ENCODE measurements around the gene CCDC81. TPM values are rescaled to one million over a fixed set of nuclear protein-coding genes. Genes with fewer than 3 reads are reported as not detected.
"Not testable (repeated sequence)": the region's sequence is repeated elsewhere in the genome, so short reads cannot be mapped to it uniquely, and the experiment has no call there.

The CCDC81 gene
- polyA plus RNA-seq, 4 donors, result 1.0 to 2.1 (median 1.2) TPM

DNA sequence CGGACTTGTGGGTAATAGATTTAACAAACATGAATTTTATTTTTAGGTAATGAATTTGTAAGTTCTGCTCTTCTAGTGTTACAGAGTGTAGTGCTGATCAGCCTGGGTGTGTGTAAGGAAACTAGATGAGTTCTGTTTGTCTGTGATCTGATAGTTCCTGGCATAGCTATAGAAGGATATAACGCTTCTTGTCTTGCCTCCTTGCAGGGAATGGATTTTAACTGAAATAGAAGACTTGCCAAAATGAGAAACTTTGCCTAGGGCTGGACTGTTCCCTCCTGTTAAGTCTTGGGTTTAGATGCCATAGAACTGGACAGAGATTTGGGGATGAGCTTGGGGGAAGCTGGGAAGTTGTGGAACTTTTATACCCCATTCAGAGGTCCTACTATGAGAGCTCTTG, 11.6 kb downstream of the CCDC81 start:
- no peak for DNase-seq (ENCODE audit: low read depth in 4 of 4, low spot score in 3 of 4)

DNA sequence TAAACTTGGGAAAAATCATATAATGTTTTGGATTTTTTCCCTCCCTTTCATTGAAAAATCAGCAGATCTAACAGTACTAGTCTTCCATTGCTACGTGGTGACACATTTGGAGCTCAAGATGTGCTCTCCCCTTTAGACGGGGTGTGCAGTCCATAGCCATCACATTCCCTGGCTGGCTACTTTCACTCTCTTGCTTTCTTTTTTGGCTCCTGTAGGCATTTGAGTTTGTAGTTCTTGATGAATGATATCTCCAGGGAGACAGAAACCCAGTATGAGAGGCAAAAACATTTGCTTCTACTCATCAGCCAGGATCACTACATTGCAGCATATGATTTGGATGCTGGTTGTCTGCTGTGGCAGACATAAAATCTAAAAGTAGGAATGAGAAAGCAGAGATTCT, 12.1 kb downstream of the CCDC81 start:
- DNase-seq (ENCODE audit: low read depth in 4 of 4, low spot score in 3 of 4), result no peak

DNA sequence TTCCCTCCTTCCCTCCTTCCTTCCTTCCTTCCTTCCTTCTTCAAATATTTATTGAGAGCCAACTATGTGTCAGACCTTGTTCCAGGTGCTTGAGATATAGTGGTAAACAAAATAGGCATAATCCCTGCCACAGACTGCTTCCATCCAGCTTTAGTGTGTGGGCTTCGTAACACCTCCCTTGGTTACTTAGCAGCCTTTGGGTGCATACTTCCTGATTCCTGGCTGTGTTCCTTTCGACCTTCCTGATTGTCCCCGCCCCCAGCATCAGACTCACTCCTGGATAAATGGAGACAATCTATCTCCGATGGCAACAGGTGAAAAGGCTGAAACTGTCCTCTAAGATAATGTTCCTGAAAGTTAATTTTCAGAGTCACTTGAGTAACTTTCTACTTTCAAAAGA, 13.5 kb downstream of the CCDC81 start:
- no peak for DNase-seq (ENCODE audit: low read depth in 4 of 4, low spot score in 3 of 4)

DNA sequence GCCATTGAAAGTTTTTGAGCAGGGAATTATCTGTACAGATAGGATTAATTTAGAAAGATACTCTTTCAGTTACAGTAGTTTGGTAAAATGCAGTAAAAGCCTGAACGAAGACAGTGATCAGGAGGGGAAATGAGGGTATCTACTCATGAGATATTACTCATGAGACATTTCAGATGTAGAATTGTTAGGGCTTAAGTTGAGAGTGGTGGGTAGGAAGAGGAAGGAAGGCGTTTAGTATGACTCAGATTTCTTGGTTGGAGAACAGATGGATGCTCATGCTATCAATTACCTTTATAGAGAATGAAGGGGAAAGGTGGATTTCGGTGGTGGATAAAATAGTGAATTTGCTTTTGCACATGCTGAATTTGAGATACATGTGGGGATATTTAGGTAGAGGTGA, 15.8 kb downstream of the CCDC81 start:
- no peak for DNase-seq (ENCODE audit: low read depth in 4 of 4, low spot score in 3 of 4)

DNA sequence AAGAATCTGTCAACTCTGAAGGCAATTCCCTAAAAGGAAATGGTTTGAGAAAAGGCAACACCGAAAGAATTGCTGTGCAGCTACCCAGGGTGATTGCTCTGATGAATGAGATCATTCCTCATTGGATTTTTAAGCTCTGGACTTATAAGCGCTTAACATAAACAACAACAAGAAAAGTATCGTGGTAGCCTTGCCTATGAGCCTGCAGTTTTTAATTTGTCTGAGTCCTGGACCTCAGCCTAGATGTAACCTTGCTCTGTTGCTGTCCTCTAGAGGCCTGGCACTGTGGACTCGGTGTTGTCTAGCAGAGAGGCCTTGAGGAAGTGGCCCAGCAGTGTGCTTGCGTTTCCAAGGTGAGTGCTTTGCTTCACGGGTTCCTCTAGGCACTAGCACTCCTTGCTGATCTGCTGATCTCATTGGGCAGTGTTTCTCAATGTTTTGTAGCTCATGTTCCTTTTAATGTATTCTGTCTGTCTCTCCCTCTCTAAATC, 20.4 kb downstream of the CCDC81 start:
- peak in 1 of 4 donors; percentile 12 for DNase-seq (ENCODE audit: low read depth in 4 of 4, low spot score in 3 of 4)

DNA sequence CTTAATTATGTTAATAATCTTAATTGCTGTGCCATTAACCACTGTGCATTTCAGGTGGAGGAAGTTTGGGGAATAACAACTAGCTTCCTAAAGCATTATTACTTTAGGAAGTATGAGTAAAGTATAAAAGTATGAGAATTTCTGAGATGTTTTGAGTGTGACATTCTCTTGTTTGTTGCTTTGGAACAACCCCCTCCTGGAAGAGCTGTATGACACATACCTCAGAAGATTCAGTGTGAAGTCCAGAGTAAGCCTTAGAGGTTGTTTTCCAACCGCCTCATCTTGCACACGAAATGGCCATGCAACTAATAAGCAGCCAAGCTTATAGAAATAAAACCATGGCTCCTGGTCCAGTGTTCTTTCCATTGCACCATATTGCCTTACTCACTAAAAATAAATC, 21.7 kb downstream of the CCDC81 start:
- no peak for DNase-seq (ENCODE audit: low read depth in 4 of 4, low spot score in 3 of 4)

DNA sequence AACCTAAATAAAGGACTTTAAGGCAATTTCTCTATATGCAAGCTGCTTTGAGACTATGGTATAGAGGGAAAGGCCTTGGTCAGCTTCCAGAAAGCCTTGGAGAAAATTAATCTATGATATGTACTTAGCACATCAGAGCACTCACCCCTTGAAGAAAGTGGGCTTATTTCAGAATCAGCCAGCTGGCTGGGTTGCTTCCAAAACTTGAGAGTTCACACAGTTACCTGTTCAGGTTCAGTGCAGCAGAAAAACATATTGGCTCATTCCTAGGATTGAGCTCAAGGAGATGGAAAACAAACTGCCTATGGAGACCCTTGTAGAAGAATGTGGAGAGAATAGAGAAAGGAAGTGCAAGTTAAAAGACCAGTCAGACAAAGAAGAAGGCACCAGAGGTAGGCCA, 22.7 kb downstream of the CCDC81 start:
- DNase-seq (ENCODE audit: low read depth in 4 of 4, low spot score in 3 of 4), result no peak

DNA sequence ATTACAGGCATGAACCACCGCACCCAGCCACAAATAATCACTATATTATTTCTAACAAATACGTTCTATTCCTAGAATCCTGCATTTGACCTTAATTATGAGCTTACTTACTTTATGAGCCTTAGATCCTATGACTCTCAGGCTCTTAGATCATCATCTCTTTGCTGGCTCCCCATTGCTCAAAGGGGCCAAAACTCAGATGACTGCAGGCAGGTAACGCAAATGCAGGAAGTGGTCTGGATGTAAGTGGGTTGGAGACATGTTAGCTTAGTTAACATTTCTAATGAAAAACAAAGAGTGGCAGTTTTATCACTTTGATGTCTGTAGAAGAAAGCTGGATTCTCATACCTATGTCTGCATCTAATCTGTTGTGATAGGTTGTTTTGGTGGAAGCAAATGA, 23.4 kb downstream of the CCDC81 start:
- no peak for DNase-seq (ENCODE audit: low read depth in 4 of 4, low spot score in 3 of 4)

DNA sequence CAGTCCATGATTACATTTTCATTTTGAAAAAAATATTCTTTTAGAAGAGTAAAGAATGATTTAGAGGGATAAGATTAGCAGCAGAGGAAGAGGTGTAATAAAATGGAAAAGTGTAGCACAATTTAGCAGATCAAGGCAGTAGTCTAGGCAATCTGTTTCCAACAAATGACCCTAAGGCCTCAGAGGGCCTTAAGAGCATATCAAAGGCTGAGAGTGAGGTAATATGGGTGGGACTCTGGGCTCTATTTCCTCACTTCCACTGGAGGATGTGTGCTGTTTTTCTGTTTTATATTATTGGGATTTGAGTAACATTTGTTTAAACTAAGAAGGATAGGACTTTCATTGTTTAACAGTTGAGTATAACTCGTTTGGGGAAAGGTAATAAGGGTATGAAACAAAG, 28.8 kb downstream of the CCDC81 start:
- no peak for DNase-seq (ENCODE audit: low read depth in 4 of 4, low spot score in 3 of 4)

DNA sequence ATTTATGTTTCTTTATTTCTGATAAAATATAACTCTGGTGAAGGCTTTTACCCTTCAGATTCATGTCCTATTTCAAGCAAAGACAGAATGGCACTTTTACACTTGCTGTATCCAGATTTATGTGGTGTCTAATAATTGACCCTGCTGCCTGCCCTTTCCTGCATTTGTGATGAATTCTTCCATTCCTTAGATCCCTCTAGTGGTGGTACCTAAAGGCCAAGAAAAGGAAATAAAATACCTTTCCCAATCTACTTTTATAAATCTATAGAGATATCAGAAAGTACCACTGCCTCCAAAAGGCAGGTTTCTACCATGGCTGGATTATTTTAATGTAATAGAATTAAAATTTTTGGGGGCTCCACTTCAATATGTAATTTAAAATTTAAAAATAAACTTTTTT, 34.2 kb downstream of the CCDC81 start:
- DNase-seq (ENCODE audit: low read depth in 4 of 4, low spot score in 3 of 4), result no peak

DNA sequence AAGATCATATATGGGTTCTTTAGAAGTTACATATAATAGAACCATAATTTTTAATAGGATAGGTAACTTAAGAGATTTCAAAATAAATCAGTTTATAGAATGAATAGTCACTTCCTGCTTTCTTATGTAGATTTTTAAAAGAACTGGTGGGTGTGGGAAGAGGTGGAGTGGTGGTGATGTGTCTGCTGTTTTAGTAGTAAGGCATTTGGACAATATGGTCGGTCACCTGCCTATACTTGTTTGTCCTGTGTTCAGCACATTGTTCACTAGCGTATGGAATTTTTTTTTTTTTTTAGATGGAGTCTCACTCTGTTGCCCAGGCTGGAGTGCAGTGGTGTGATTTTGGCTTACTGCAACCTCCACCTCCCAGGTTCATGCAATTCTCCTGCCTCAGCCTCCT, 39.3 kb downstream of the CCDC81 start:
- DNase-seq (ENCODE audit: low read depth in 4 of 4, low spot score in 3 of 4), result no peak

DNA sequence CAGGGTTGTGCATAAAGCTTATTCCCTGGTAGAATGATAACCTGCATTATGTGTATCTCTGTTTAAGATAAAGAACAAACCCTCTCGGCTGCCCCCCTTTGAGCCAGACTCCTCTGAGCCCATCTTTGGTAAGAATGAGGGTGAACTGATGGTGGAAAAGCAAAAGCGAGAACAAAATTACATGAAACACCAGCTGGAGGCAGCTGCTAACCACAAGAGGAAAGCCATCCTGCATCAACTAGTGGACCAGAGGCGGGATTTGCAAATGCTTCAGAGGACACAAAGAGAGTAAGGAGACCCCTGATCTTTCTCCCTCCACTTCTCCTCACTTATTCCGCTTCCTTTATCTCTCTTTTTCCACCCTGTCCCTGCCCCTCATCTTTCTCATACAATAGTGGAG, 40.3 kb downstream of the CCDC81 start:
- peak in 2 of 4 donors; percentile 16 to 28 for DNase-seq (ENCODE audit: low read depth in 4 of 4, low spot score in 3 of 4)

DNA sequence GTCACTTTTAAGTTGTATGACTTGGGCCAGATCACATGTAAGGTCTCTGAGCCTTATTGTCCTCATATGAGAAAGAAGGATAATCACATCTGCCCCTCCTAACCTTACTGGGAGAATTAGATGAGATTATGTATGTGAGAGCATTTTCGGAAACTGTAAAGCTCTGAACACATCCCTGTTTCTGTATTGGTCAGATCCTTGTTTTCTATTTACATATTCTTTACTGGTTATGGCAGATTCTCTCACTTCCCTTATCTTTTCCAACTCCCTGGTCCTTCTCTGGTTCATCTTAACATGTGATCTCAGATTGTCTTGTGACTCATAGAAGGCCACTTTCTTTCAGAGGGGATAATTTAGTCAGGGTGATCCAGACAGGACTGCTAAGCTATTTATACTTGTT, 41.8 kb downstream of the CCDC81 start:
- no peak for DNase-seq (ENCODE audit: low read depth in 4 of 4, low spot score in 3 of 4)

DNA sequence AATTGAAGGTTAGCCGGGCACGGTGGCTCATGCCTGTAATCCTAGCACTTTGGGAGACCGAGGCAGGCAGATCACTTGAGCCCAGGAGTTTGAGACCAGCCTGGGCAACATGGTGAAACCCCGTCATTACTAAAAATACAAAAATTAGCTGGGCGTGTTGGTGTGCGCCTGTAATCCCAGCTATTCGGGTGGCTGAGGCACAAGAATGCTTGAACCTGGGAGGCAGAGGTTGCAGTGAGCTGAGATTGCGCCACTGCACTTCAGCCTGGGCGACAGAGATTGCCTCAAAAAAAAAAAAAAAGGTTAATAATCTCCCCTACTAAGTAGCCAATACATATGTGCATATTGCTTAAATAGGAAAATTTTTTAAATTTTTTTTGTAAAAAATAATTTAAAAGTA, 42.3 kb downstream of the CCDC81 start:
- DNase-seq (ENCODE audit: low read depth in 4 of 4, low spot score in 3 of 4), result not testable (repeated sequence)

DNA sequence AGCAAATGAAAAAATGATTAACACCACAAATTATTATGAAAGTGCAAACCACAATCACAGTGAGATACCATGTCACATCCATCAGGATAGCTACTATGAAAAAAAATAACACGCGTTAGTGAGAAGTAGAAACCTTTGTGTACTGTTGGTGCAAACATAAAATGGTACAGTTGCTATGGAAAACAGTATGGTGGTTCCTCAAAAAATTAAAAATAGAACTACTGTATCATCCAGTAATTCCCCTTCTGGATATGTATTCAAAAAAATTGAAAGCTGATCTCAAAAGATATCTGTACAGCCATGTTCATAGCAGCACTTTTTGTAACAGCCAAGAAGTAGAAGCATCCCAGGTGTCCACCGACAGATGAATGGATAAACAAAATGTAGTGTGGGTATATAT, 43.4 kb downstream of the CCDC81 start:
- DNase-seq (ENCODE audit: low read depth in 4 of 4, low spot score in 3 of 4), result no peak

DNA sequence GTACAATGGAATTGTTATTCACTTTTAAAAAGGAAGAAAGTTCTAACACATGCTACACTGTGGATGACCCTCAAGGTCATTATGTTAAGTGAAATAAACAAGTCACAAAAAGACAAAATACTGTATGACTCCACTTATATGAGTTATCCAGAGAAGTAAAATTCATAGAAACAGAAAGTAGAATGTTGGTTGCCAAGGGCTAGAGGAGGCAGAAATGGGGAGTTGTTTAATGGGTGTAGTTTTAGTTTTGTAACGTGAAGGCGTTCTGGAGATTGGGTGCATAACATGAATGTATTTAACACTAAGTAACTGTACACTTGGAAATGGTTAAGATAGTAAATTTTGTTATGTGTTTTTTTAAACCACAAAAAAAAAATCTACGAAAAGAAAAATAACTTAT, 43.8 kb downstream of the CCDC81 start:
- DNase-seq (ENCODE audit: low read depth in 4 of 4, low spot score in 3 of 4), result no peak

DNA sequence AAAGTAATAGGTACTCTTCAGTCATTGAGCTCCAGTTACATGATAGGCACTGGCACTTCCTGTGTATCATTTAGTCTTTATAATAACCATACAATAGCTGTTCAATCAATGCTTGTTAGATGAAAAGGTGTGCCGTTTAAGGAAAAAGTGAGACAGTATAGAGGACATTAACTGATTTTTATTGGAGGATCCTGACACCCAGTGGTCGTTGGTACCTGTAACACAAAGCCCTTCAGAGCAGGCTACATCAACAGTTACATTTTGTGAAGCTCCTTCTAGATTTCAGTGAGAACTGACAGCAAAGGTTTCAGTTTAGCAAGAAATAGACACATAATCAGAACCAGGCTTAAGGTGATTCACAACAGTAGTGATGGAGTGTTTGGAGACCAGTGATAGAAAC, 44.2 kb downstream of the CCDC81 start:
- no peak for DNase-seq (ENCODE audit: low read depth in 4 of 4, low spot score in 3 of 4)

DNA sequence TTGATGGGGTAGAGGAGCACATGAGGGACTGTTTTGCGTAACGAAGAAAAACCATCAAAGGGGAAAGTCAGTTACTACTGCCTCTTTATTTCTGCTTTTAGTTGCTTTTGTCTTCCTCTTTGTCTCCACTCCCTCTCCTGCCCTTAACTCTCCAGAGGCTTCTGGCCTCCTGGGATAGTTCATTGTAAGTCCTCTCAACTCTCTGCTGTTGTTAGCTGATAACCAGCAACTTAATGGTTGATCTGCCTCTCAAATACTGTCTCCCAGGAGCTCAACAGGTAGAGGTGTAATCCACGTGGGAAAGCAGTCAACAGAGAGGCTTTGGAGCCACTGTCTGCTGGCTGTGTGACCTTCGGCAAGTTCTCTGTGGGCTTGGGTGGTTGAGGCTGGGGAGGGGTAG, 47.3 kb downstream of the CCDC81 start:
- no peak for DNase-seq (ENCODE audit: low read depth in 4 of 4, low spot score in 3 of 4)

DNA sequence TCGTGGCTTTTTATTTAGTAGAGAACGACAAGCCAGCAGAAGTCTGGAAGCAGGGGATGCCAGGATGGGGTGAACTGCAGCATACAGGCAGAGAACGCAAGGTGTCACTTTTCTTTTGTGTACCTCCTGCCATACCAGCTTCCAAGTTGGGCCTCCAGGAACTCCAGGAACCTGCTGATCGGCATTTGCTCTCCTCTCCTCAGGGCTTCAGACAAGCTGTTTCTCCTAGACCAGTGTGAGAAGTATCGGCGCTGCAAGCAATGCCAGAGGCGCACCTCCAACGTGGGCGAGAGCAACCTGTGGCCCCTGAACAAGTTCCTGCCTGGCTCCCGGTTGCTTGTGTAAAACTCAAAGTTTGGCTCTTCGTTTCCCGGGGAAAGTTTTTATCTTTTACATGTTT, 47.7 kb downstream of the CCDC81 start:
- DNase-seq (ENCODE audit: low read depth in 4 of 4, low spot score in 3 of 4), result no peak

DNA sequence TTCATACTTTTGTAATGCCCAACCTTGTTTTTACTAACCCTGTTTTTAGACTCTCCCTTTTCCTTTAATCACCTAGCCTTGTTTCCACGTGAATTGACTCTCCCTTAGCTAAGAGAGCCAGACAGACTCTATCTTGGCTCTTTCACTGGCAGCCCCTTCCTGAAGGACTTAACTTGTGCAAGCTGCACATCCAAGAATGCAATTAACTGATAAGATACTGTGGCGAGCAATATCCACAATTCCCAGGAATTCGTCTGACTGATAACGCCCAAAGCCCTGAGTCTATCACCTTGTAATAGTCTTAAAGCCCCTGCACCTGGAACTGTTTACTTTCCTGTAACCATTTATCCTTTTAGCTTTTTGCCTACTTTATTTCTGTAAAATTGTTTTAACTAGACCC, 48.8 kb downstream of the CCDC81 start:
- not testable (repeated sequence) for DNase-seq (ENCODE audit: low read depth in 4 of 4, low spot score in 3 of 4)

DNA sequence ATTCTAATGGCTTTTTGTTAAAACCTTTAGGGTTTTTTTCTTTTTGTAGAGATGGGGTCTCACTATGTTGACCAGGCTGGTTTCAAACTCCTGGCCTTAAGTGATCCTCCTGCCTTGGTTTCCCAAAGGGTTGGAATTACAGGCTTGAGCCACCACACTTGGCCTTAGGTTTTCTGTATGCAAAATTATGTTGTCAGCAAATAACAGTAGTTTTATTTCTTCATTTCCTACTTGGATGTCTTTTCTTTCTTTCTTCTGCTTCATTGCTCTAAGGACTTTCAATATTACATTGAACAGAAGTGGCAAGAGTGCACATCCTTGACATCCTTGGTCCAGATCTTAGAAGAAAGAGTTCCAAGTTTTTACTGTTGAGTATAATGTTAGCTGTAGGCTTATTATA, 52.8 kb downstream of the CCDC81 start:
- DNase-seq (ENCODE audit: low read depth in 4 of 4, low spot score in 3 of 4), result no peak

DNA sequence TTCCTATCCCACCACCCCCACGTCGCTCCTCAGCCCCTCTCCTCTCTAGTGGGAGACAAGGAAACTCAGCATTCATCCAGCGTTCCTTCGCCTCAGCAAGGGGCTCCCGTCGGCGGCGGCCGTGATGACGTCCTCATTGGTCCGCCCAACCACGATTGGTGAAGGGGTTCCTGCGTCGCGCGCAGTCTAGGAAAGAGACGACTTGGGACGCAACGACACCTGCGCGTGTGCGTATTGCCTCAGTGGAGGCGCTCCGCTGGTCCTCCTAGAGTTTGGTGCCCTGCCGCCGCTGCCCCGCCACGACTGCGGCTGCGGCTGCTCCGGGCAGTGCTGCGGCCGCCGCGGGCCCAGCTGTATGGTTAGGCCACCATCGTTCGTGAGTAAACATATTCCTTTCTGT, 56.6 kb downstream of the CCDC81 start:
- DNase-seq (ENCODE audit: low read depth in 4 of 4, low spot score in 3 of 4), result no peak

DNA sequence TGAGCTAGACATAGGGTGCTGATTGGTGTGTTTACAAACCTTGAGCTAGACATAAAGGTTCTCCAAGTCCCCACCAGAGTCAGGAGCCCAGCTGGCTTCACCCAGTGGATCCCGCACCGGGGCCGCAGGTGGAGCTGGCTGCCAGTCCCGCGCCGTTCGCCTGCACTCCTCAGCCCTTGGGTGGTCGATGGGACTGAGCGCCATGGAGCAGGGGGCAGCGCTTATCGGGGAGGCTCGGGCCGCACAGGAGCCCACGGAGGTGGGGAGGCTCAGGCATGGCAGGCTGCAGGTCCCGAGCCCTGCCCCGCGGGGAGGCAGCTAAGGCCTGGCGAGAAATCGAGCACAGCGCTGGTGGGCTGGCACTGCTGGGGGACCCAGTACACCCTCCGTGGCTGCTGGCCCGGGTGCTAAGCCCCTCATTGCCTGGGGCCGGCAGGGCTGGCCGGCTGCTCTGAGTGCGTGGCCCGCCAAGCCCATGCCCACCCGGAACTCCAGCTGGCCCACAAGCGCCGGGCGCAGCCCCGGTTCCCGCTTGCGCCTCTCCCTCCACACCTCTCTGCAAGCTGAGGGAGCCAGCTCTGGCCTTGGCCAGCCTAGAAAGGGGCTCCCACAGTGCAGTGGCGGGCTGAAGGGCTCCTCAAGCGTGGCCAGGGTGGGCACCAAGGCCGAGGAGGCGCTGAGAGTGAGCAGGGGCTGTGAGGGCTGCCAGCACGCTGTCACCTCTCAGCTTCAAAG, 58.8 kb downstream of the CCDC81 start:
- DNase-seq (ENCODE audit: low read depth in 4 of 4, low spot score in 3 of 4), result not testable (repeated sequence)
